HG03060 (cell line): Measurements from ENCODE around the gene JMJD7.

ENCODE experiments used
- ATAC-seq: cut with Tn5 transposase; IDR thresholded peaks from one replicate; pipeline ENCODE4 v1.9.1; 2021; ENCODE audit warnings: low read depth, moderate number of reproducible peaks; ENCODE audit not compliant: unreplicated experiment

JMJD7 gene

DNA sequence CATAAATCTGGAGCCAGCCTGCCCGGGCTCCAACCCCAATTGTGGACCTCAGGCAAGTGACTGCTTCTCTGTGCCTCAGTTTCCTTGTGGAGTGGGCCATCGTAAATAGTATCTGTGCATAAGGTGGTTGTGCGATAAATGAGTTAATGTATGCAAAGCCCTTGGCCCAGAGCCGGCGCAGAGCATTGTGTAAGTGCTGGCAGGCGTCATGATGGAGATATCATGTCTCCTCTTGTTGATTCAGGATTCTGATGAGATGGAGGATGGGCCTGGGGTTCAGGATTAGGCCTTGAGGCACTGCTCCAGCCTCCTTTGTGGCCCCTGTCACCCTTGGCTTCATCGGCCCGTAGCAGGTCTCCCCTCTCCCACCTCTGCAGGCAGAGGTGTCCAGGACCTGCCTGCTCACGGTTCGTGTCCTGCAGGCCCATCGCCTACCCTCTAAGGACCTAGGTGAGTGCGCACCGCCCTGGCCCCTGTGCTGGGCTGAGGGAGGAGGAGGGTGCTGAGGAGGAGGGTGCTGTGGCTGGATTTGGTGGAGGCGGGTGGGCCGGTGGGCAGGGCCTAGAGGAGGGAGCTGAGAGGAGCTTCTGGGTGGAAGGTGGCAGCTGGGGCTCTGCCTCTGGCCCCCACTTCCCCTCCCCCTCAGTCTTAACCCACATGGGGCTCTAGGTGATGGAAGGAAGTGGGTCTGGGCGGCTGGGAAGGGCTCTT is 12.0 kb downstream of the JMJD7 start:
- ATAC-seq, result no peak

DNA sequence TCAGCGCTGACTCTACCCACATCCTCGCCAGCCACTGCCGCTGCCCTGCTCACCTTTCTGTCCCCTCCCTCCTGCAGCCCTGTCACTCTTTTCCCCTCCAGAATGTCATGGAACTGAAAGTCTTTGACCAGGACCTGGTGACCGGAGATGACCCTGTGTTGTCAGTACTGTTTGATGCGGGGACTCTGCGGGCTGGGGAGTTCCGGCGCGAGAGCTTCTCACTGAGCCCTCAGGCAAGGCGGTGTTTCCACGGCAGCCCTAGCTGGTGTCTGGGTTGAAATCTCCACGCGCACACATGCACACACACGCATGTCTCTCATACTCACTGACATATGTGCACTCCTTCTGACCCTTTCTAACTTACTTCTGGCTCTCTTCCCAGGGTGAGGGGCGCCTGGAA is 12.8 kb downstream of the JMJD7 start:
- ATAC-seq, result no peak

DNA sequence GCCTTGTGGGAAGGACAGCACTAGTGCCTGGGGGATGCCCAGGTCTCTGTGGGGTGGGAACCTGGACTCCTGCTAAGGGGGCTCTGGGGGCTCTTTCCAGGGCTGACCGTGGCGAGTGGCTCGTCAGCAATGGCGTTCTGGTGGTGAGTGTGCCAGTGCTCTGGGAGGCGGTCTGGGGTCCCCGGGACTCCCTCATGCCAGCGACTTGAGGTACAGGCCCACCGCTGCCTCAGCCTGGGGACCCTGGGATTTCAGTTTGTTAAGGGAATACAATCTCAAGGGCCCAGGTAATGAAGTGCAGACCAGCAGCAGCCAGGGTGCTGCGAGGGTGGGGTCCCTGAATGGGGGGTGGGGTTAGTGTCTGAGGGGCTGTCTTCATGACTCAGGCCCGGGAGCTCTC is 13.2 kb downstream of the JMJD7 start:
- ATAC-seq, result no peak

DNA sequence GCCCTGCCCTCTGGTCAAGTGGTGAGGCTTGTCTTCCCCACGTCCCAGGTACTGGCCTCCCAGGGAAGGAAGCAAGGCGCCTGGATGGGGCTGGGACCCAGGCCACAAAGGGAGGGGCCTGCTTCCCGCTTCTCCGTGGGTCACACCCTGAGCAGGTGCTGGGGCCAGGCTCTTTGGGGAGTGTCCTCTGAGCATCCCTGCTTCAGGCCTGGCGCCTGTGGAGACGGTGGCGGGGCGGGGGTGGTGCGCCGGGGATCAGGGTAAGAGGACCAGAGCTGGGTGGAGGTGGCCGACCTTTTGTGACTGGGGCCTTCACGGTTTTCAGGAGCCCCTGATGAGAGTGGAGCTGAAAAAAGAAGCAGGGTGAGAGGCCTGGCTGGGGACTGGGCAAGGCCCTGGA is 14.3 kb downstream of the JMJD7 start:
- no peak for ATAC-seq

DNA sequence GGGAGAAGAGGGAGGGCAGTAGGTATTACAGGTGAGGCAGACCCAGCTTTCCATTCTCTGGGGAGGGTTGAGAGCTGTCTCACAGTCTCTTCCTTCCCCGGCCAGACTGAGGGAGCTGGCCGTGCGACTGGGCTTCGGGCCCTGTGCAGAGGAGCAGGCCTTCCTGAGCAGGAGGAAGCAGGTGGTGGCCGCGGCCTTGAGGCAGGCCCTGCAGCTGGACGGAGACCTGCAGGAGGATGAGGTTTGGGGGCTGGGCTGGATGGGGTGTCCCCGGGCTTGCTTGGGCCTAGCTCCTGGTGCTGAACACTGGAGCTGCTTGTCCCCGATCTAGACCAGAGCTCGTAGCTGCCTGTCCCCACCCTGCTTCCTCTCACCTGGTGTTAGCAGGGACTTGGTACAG is 15.7 kb downstream of the JMJD7 start:
- no peak for ATAC-seq

DNA sequence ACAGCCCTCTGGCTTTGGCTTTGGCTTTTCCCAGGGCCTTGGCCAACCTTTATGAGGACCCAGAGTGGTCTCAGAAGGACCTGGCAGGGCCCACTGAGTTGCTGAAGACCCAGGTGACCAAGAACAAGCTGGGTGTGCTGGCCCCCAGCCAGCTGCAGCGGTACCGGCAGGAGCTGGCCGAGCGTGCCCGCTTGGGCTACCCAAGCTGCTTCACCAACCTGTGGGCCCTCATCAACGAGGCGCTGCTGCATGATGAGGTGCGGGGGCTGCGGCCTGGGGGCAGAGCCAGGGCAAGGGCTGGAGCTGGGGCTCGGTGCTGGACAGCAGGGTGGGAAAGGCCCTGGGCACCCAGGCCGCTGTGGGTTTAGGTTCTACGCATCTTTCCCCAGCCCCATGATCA is 16.9 kb downstream of the JMJD7 start:
- no peak for ATAC-seq

DNA sequence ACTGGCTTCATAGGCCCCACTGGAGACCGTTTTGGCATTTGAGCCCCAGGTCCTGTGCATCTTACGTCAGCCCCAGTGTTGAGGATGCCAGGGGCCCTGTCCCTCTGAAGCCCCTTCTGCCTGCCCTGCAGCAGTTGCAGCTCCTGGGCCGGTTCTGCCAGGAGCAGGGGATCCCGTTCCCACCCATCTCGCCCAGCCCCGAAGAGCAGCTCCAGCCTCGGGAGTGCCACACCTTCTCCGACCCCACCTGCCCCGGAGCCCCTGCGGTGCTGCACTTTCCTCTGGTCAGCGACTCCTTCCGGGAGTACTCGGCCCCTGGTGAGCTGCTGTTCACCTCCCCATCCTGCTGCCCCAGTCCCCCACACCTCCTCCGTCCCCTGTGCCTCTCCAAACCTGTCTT is 19.3 kb downstream of the JMJD7 start:
- ATAC-seq, result no peak

DNA sequence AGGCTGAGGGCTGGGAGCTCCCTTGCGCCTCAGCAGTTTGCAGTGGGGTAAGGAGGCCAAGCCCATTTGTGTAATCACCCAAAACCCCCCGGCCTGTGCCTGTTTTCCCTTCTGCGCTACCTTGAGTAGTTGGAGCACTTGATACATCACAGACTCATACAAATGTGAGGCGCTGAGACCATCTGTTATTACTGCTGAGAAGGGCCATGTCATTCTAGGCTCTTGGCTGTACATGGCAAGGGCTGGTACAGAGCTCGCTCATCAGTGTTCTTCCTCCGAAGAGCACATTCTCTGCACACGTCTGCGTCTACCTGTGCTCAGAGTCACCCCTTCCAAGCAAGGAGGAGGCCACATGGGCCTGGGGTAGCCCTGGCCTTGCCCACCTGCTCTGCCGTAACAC is 20.1 kb downstream of the JMJD7 start:
- ATAC-seq, result no peak

DNA sequence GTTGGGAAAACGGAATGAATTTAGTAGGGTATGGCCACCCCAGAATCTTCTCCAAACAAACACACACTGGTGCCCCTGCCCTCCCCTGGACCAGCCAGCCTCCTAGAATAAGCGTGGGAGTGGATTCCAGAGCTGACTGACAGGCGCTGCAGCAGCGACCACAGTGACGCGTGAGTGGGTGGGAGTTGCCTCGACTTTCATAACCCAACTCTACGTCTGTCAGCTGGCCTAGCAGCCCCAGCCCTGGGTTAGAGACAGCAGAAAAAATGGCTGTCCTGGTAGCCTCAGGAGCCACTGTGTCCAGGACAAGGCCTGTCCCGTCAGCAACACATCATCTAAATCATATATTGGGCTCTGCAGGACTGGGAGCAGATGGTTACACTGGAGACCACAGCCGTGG is 20.7 kb downstream of the JMJD7 start:
- no peak for ATAC-seq

DNA sequence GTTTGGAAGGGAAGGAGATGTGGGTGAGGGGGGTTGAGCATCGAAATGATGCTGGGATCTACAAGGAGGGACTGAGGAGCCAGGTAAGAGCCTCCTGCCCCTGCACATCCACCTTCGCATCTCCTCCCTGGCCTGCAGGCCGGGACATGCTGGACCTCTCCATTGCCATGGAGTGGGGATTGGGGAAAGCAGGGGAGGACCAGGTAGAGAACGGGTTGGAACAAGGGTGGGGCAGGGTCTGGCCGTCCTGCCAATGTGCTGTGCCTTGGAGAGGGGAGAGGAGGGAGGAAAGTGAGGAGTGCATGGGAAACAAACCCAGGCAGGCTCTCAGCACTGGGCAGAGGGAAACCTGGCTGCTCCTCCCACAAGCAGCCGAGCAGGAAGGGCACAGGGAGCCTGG is 21.3 kb downstream of the JMJD7 start:
- no peak for ATAC-seq

DNA sequence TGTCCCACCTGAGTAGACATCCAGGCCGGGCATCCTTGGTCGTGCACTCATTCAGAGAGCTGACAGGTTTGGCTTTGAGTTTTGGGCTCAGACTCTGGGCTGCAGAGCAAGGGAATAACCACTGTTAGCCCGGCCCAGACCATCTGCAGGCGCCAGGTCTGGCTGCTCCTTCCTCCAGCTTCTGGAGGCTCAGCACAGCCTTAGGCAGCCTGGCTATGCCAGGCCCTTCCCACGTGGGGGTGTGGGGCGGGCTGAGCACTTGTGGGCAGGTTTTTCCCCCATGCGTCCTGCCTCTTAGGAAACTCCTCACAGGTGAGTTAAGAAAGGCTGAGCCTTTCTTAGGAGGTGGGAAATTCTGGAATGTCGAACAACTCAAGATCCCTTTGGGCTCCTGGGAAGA is 22.0 kb downstream of the JMJD7 start:
- no peak for ATAC-seq

DNA sequence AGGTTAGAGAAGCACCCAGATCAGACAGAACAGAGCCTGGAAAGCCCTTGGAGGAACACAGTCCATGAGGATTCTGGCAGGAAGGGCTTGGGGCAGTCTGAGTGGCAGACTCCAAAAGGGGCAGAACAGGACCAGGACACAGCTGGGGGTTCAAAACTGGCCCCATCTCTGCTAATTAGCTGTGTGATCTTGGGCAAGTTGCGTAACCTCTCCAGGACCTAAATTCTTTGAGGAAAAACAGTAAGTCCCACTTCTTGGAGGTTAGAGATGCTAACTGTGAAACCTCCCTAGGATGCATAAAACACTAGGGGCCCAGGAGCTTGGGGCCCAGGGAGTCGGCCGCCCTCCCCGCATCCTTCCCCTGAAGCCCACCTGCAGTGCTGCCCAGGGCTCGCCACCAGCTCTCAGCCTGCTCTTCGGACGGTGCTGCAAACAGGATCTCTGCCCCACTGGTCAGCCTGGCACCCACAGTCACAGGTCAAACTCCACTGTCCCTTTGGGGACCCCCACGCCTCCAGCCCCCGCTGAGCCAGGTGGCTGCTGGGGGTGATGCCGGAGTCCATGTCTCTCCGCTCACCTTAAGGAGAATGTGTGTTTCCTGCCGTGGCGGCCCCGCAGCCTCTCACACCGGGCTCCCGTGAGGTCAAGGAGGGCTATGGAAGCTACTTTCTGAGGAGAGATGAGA is 22.7 kb downstream of the JMJD7 start:
- ATAC-seq, result no peak

DNA sequence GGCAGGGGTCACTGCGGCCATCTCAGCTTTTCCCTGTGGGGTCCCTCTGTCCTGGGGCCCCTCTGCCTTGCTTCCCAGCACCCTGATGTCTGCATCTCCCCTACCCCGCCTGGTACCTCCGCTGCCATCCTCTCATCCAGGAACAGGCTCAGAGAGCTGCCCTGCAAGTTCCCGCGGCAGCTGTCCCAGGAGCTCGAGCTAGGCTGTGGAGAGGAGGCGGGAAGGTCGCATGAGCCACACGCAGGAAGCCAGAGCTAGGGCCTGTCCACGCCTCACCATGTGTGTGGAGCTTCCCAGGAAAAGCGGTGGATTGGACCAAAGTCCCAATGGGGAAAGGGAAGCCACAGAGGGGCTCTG is 23.3 kb downstream of the JMJD7 start:
- no peak for ATAC-seq

DNA sequence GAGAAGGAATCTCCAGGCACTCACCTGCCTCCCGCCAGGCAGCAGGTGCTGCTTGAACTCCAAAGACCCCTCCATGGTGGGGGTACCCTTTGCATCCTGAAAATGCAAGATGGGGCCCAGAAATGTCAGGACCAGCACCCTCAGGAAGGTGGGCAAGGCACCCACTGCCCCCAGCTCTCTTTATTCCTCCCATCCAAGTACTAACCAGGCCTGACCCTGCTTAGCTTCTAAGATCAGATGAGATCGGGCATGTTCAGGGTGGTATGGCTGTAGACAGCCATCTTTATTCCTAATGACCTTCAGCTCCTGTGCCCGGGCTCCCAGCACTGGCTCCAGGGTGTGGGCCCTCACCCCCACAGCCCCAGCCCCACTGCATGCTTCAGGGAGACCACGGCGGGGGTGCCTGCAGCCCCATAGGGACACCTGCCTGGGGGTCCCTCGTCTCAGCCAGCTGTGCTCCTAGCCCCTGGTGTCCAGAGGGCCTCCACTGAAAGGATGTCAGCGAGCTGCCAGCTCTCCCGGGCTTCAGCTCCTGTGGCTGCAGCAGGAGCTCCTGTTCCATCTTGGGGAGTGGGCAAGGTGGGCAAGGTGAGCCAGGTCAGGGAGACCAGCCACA is 24.0 kb downstream of the JMJD7 start:
- ATAC-seq, result no peak

DNA sequence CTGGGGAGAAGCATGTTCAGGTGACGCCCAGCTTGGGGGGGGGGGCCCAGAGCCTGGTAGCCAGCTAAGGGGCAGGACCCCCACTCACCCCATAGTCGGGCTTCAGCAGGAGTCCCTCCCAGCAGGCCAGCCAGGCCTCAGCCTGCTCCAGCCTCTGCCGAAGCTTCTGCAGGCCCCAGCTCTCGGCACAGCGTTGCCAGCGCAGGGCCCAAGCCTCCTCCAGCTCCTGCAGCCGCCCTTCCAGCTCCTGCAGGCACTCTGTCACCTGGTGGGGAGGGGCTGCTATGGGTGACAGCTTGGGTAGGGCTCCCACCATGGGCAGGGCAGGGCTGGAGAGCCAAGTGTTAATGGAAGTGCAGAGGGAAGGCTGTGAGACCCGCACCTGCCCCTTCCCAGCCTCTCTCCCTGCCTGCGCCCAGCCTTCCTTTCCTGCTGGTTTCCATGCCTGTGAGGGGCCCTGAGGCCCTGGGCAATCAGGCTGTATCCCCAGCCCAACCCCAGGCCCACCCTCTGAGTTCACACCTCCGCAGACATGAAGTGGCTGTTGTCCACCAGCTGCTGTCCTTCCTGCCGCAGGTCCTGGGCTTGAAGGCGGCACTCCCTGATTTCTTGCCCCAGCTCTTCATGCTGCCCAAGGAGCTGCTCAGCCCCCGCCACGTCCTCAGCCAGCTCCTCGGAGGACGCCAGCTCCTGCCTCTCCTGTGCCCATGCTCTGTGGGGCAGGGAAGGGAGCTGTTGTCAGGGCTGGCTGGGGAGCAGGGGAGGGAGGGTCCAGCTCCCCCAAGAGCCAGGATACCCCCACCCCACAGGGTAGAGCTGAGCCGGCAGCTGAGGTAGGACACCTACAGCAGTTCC is 25.1 kb downstream of the JMJD7 start:
- no peak for ATAC-seq

DNA sequence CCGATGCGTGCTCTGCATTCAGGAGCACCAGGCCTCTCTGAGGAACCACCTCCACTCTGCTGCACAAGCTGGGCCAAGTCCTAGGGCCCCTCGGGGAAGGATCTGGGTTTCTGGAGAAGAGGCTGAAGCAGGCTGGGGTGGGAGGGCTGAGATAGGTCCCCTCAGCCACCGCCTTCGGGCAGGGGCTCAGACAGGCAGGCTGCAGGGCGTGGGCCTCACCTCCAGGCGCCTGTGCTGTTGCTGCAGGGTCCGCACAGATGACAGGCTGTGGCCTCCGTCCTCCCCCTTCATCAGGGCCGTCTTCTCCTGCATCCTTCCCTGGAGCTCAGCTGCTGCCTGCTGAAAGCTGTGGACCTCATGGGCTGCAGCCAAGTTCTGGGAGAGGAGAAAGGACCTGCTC is 25.9 kb downstream of the JMJD7 start:
- ATAC-seq, result no peak

DNA sequence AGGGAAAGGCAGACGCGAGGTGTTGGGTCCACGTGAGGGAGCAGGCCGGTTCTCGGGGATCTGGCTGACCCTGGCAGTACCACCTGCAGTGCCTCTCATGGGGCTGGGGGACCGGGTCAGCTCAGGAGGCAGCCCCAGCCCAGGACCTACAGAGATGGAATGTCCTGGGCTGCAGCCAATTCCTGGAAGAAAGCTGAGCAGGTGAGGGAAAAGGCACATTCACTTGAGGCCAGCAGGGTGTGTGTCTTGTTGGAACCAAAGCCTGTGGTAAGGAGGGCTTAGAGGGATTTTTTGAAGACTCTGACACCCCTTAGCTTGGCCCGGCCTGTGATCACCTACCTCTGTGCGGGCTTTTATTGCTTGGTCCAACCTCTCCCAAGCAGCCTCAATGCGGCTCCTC is 26.6 kb downstream of the JMJD7 start:
- ATAC-seq, result no peak

DNA sequence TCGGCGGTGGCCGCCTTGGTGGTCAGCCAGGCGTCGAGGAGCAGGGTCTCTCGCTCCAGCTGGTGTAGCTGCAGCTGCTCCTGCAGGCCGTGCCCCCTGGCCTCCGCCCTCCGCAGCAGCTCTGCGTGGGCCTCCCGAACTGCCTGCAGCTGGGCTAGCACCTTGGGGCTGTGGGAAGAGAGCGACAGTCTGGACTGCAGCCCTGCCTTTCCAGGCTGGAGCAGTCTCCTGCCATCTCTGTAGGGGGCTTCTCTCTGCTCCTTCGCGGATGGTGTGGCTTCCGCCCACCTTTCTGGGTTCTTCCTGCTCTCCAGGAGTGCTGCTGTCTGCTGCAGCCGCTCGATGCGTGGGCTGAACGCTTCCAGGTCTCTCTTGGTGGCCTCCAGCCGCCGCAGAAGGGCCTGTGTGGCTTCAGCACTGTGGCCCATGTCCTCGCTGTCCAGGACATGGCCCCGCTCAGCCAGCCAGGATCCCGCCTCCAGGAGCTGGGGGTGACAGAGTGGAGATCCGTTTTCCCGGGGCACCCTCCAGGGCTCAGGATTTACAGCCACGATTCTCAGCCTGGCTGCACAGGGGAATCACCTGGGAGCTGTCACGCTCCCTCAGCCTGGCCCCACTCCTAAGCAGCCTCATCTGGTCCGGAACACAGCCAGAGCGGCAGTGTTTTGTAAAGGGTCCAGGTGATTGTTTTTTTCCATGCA is 27.5 kb downstream of the JMJD7 start:
- no peak for ATAC-seq

DNA sequence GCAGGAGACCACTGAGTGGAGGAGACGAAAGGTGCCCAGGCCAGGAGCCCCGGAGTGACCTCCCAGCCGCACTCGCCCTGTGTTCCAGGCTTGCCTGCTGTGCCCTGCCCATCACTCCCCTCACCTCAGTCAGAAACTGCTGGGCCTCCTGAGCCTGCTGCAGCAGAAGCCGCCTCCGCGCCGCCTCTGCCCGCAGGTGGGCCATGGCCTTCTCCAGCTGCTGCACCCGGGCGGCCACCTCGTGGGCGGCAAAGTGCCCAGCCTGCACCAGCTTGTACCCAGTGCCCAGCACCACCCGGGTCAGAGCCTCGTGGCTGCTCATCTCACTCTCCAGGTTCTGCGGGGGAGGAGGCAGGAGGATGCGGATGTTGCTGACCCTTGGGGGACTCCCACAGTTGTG is 28.4 kb downstream of the JMJD7 start:
- ATAC-seq, result no peak

DNA sequence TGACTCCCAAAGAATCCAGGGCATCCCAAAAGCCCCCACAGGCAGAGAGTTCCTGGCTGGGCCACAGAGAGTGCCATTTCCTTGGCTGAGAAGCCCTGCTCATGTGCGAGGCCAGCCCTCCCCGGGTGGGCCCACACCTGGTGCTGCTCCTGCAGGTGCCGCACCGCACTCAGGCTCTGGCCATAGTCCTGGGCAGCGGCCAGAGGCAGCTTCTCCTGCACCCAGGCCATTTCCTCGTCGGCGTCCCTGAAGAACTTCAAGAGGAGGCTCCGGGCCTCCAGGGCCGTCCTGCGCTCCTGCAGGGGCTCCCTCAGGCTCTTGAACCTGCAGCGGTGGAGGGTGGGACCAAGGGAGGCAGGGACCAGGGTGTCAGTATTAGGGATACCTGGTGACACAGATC is 28.8 kb downstream of the JMJD7 start:
- no peak for ATAC-seq

DNA sequence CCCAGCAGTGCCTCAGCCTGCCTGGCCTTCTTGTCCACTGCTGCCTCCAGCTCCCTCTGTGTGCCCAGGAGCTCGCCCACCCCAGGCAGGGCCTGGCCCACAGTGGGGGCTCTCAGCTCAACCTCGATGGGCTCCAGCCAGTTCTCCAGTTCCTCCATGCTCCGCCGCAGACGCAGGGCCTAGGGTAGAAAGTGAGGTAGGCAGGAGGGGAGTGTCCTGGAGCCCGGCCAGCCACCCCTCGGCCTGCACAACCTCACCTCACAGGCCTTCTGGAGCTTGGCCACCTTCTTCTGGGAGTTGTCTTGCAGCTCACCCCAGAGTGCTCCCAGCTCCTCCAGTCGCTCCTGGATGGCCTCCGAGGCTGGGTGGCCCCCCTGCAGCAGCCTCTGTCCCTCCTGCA is 29.4 kb downstream of the JMJD7 start:
- no peak for ATAC-seq
